Right lobe of liver (tissue), 4 donors: ENCODE results near the gene TRMT11.

ENCODE experiments used
- CTCF ChIP-seq, 4 donors: fragments of 200-600 bp in 3 of 4; fragments of 450-650 bp in 1 of 4; IDR thresholded peaks; one replicate each; pipeline versions ENCODE4 v1.5.1 to v1.8.0; 2016 to 2022; ENCODE audit warnings: antibody characterized with exemption in 4 of 4, mild to moderate bottlenecking in 2 of 4
- POLR2A ChIP-seq: fragments of 450-650 bp; IDR thresholded peaks from one replicate; pipeline ENCODE4 v1.6.1; 2017; ENCODE audit warnings: antibody characterized with exemption, mild to moderate bottlenecking
- donor health status: DM: no; HTN: no; CAD: no.
- donor health status: DM: no; HTN: no; CAD: no.
- donor health status: DM: no; HTN: yes; CAD: no.

- TF ChIP-seq CTCF (IDR thresholded peaks at IDR 0.05) = no peak
- no peak for TF ChIP-seq POLR2A
These were observed 84.8 kb downstream of the TRMT11 start for GRCh38 chr6:126071000-126071647.
